Astrocyte (in vitro differentiated cells and primary cell): ENCODE results near the gene CES2. TPM values are rescaled to one million over a fixed set of nuclear protein-coding genes. Genes with fewer than 3 reads are reported as not detected.

Source experiments
- DNase-seq: peaks from one replicate; pipeline ENCODE4 v3.0.0-alpha.2; 2010; ENCODE audit warnings: low read depth
- FAIRE-seq: peaks from 2 replicates; lab custom pipeline; 2011; peaks lifted over from hg19 to GRCh38; lab: Jason Lieb, UNC
- H2AFZ ChIP-seq: 2 replicates; pipeline ENCODE4 v1.6.0; 2012; ENCODE audit warnings: low read depth, low read length, inconsistent platforms
- H3K27ac ChIP-seq: 2 replicates; pipeline ENCODE4 v1.5.1; 2011; ENCODE audit warnings: low read depth, low read length, inconsistent platforms
- H3K27me3 ChIP-seq: 2 replicates; pipeline ENCODE4 v1.6.0; 2011; ENCODE audit warnings: low read length, inconsistent platforms; ENCODE audit not compliant: insufficient read depth
- H3K36me3 ChIP-seq: 2 replicates; pipeline ENCODE4 v1.5.1; 2011; ENCODE audit warnings: low read length, inconsistent platforms; ENCODE audit not compliant: insufficient read depth
- H3K4me1 ChIP-seq: 2 replicates; pipeline ENCODE4 v1.5.1; 2011; ENCODE audit warnings: low read length, inconsistent platforms; ENCODE audit not compliant: insufficient read depth
- H3K4me2 ChIP-seq: 2 replicates; pipeline ENCODE4 v1.6.0; 2012; ENCODE audit warnings: low read length, inconsistent platforms
- H3K4me3 ChIP-seq: 2 replicates; pipeline ENCODE4 v1.5.1; 2011; ENCODE audit warnings: low read depth, mild to moderate bottlenecking, low read length, inconsistent platforms; ENCODE audit not compliant: insufficient read depth
- H3K79me2 ChIP-seq: 2 replicates; pipeline ENCODE4 v1.6.0; 2012; ENCODE audit warnings: mild to moderate bottlenecking, low read length, inconsistent platforms; ENCODE audit not compliant: insufficient read depth
- H3K9ac ChIP-seq: 2 replicates; pipeline ENCODE4 v1.6.0; 2012; ENCODE audit warnings: mild to moderate bottlenecking, low read length, inconsistent platforms
- H3K9me3 ChIP-seq: 2 replicates; pipeline ENCODE4 v1.5.1; 2012; ENCODE audit warnings: low read depth, mild to moderate bottlenecking, low read length, inconsistent platforms; ENCODE audit not compliant: insufficient read depth
- H4K20me1 ChIP-seq: 2 replicates; pipeline ENCODE4 v1.6.0; 2012; ENCODE audit warnings: low read length, inconsistent platforms; ENCODE audit not compliant: insufficient read depth
- H3K27ac Mint-ChIP-seq: one replicate; pipeline ENCODE4 v1.8.0; 2021; ENCODE audit warnings: mild to moderate bottlenecking, mixed read lengths; ENCODE audit not compliant: unreplicated experiment
- H3K27me3 Mint-ChIP-seq: one replicate; pipeline ENCODE4 v1.8.0; 2021; ENCODE audit warnings: low read depth, mixed read lengths; ENCODE audit not compliant: unreplicated experiment
- H3K36me3 Mint-ChIP-seq: one replicate; pipeline ENCODE4 v1.8.0; 2021; ENCODE audit warnings: low read depth, mixed read lengths; ENCODE audit not compliant: unreplicated experiment
- H3K4me1 Mint-ChIP-seq: one replicate; pipeline ENCODE4 v1.8.0; 2021; ENCODE audit warnings: low read depth, mixed read lengths; ENCODE audit not compliant: unreplicated experiment
- H3K4me3 Mint-ChIP-seq: one replicate; pipeline ENCODE4 v1.8.0; 2021; ENCODE audit warnings: mild to moderate bottlenecking, moderate library complexity, mixed read lengths; ENCODE audit not compliant: unreplicated experiment
- H3K9me3 Mint-ChIP-seq: one replicate; pipeline ENCODE4 v1.8.0; 2021; ENCODE audit warnings: mild to moderate bottlenecking, mixed read lengths; ENCODE audit not compliant: unreplicated experiment
- EZH2 ChIP-seq: IDR thresholded peaks from 2 replicates; pipeline ENCODE4 v1.6.1; 2012; ENCODE audit warnings: mild to moderate bottlenecking, low read length, inconsistent platforms; ENCODE audit not compliant: insufficient read depth
- total RNA-seq: library from RNA; stranded (reverse); gene quantifications from 2 replicates; pipeline ENCODE4 v1.2.1, GENCODE V29; 2021
- TF ChIP-seq, protein P1 (sequence below): IDR thresholded peaks from 2 replicates; pipeline ENCODE4 v1.5.1; 2011; ENCODE audit warnings: low read depth, mild to moderate bottlenecking, inconsistent platforms, low read length, moderate library complexity; ENCODE audit not compliant: insufficient read depth

Gene CES2
- total RNA-seq, 1 donor from 2014 or later = 28.8 TPM

DNA sequence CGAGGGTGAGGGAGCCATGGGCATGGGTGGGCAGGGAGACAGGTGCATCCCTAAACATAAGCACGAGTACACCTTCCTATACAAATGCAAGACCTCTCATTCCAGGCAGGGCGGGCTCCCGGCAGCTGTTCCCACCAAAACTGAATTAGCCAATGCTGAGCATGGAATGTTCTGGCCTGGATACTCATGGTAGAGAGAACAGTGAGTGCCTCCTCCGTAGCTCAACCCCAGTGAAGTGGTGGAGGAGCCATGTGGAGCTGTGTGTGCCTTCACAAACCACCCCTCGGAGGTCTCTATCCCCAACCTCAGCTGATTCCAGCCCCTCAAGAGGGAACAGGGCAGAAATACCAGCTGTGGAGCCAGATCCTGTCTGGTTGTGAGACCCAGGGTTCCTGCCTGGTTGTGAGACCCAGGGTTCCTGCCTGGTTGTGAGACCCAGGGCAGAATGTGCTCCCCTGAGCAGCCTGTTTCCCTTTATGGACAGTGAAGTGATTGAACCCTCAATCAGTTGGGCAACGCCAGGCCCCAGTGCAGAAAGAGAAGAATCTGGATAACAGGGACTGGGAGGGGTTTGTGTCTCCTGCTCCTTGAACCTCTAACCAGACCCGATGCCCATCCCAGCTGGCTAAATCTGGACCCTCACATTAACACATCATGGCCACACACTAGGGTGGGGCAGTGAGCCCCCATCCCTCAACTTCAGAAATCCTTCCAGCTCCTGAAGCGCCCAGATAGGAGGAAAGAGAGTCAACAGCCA is 14.2 kb upstream of the CES2 start:
- no peaks in the 10 kb centered on the region for H3K36me3 ChIP-seq
- no peak for TF ChIP-seq EZH2
- TF ChIP-seq, protein P1, sequence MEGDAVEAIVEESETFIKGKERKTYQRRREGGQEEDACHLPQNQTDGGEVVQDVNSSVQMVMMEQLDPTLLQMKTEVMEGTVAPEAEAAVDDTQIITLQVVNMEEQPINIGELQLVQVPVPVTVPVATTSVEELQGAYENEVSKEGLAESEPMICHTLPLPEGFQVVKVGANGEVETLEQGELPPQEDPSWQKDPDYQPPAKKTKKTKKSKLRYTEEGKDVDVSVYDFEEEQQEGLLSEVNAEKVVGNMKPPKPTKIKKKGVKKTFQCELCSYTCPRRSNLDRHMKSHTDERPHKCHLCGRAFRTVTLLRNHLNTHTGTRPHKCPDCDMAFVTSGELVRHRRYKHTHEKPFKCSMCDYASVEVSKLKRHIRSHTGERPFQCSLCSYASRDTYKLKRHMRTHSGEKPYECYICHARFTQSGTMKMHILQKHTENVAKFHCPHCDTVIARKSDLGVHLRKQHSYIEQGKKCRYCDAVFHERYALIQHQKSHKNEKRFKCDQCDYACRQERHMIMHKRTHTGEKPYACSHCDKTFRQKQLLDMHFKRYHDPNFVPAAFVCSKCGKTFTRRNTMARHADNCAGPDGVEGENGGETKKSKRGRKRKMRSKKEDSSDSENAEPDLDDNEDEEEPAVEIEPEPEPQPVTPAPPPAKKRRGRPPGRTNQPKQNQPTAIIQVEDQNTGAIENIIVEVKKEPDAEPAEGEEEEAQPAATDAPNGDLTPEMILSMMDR = no peak
- Mint-ChIP-seq H3K27ac (no peak overlapping the region), H3K4me3 (peak overlapping the region; percentile 66), H3K36me3 (peaks cover 7% of the 10 kb centered on the region), H3K27me3 (peaks cover 69% of the 10 kb centered on the region), H3K4me1 (peaks cover 3% of the 10 kb centered on the region), H3K9me3 (peaks cover 2% of the 10 kb centered on the region)
- no peaks in the 10 kb centered on the region for H3K9me3 ChIP-seq
- H3K9ac ChIP-seq = no peak overlapping the region
- H2AFZ ChIP-seq = no peak overlapping the region
- H3K4me2 ChIP-seq = no peak overlapping the region
- H3K27ac ChIP-seq = no peak overlapping the region
- peaks cover 15% of the 10 kb centered on the region for H4K20me1 ChIP-seq
- peaks cover 34% of the 10 kb centered on the region for H3K27me3 ChIP-seq
- H3K4me1 ChIP-seq = peaks cover 12% of the 10 kb centered on the region
- H3K79me2 ChIP-seq = no peaks in the 10 kb centered on the region
- no peak overlapping the region for H3K4me3 ChIP-seq
- FAIRE-seq = no peak
- DNase-seq = no peak

DNA sequence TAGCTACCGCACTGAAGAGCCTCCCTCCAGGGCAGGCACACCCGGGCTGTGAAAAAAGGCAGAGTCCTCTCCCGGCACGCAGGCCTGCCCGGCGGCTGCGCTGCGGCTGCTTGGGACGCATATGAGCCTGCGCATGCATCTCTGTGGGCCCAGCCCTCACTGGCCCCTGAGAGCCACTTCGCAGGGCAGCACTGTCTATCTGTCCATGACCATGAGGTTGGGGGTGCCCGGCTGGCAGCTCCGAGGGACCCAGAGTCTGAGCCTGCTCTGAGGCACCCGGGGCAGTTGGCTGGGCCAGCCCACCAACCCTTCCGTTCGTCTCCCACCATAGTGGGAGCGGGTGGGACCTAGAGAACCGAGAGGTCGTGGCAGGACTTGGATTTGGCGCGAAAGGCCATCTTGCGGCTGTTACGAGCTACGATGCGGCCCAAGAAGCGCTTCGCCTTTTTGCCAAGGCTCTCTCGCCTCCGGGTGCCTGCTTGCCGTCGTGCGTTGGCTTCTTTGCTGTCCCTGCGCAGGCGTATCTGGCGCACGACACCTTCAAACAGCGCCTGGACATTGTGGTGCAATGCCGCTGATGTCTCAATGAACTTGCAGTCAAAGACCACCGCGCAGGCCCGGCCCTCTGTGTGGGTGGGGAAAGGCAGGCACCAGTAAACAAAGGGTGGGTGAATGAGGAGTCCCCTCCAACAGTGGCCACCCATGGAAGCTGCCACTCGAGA is 13.4 kb upstream of the CES2 start:
- Mint-ChIP-seq H3K9me3 (peaks cover 2% of the 10 kb centered on the region), H3K27me3 (peaks cover 62% of the 10 kb centered on the region), H3K4me3 (no peak overlapping the region), H3K36me3 (peaks cover 7% of the 10 kb centered on the region), H3K4me1 (peaks cover 7% of the 10 kb centered on the region), H3K27ac (no peak overlapping the region)
- Histone ChIP-seq H3K27ac (no peak overlapping the region), H3K4me3 (no peak overlapping the region), H3K9ac (no peak overlapping the region), H3K9me3 (no peaks in the 10 kb centered on the region), H3K4me2 (no peak overlapping the region), H4K20me1 (peaks cover 19% of the 10 kb centered on the region), H3K79me2 (no peaks in the 10 kb centered on the region), H2AFZ (no peak overlapping the region), H3K27me3 (peaks cover 27% of the 10 kb centered on the region), H3K4me1 (peaks cover 20% of the 10 kb centered on the region), H3K36me3 (no peaks in the 10 kb centered on the region)
- DNase-seq = no peak
- no peak for TF ChIP-seq EZH2
- TF ChIP-seq, protein P1 = no peak
- no peak for FAIRE-seq
